ENCODE data around the gene RBBP9. TPM values are rescaled to one million over a fixed set of nuclear protein-coding genes. Genes with fewer than 3 reads are reported as not detected.
"Not testable (repeated sequence)": the region's sequence is repeated elsewhere in the genome, so short reads cannot be mapped to it uniquely, and the experiment has no call there.

The RBBP9 gene
- total RNA-seq, 1 experiment from 2014 or later: 11.1 TPM

- Histone ChIP-seq H3K27ac (ENCODE audit: low read length) (no peak overlapping the region), H3K36me3 (ENCODE audit: control insufficient read depth, insufficient read depth, low read length) (peaks cover 24% of the 10 kb centered on the region), H3K4me1 (ENCODE audit: control insufficient read depth, insufficient read depth, low read length) (no peaks in the 10 kb centered on the region), H3K27me3 (ENCODE audit: control insufficient read depth, insufficient read depth, low read length) (no peaks in the 10 kb centered on the region), H3K4me3 (ENCODE audit: low read depth in 2 of 2, low read length in 2 of 2) (no peak overlapping the region), H3K9me3 (ENCODE audit: control insufficient read depth, insufficient read depth, low read depth, low read length) (no peaks in the 10 kb centered on the region)
- in situ Hi-C loops (cut with HindIII; ENCODE audit: low pct_unique_long_range_greater_than_20kb, low sequenced_read_pairs) (no loop called here), intact Hi-C loops (cut with micrococcal nuclease; ENCODE audit: unreplicated experiment) (no loop called here)
- BruUV-seq (replicated peaks): no TSS peak
- ATAC-seq (no peak), DNase-seq (ENCODE audit: low read depth, low spot score) (no peak)
- TF ChIP-seq TCF7L2 (IDR thresholded peaks at IDR 0.05; ENCODE audit: low read depth, low read length): no peak
- no peak for TF ChIP-seq CTCF (IDR thresholded peaks at IDR 0.05)
- TF ChIP-seq REST (IDR thresholded peaks at IDR 0.05; ENCODE audit: insufficient read depth in 1 of 2, low read depth in 2 of 2, low read length in 1 of 2): no peak
- TF ChIP-seq POLR2AphosphoS5 (IDR thresholded peaks at IDR 0.05; ENCODE audit: low read depth, low read length): no peak
- TF ChIP-seq SIN3A (IDR thresholded peaks at IDR 0.05; ENCODE audit: borderline replicate concordance, insufficient read depth, low read depth, low read length): no peak
- CTCF ChIA-PET: interaction anchor here (0.7 kb wide), 1 partner anchor 1414 kb away, joined by 5 read pairs; no protein-coding TSS in a partner anchor
- POLR2A ChIA-PET: no interaction called here
These were observed 26.0 kb upstream of the RBBP9 start for GRCh38 chr20:18523066-18523465.

GRCh38 chr20:18522066-18522465 is 25.0 kb upstream of the RBBP9 start:
- H3K4me3 ChIP-seq (ENCODE audit: low read depth in 2 of 2, low read length in 2 of 2); H3K9me3 ChIP-seq (ENCODE audit: control insufficient read depth, insufficient read depth, low read depth, low read length); H3K4me1 ChIP-seq (ENCODE audit: control insufficient read depth, insufficient read depth, low read length); BruUV-seq (replicated peaks); in situ Hi-C loops (cut with HindIII; ENCODE audit: low pct_unique_long_range_greater_than_20kb, low sequenced_read_pairs); DNase-seq (ENCODE audit: low read depth, low spot score); intact Hi-C loops (cut with micrococcal nuclease; ENCODE audit: unreplicated experiment); ATAC-seq; H3K27ac ChIP-seq (ENCODE audit: low read length); CTCF ChIA-PET; H3K27me3 ChIP-seq (ENCODE audit: control insufficient read depth, insufficient read depth, low read length): not testable (repeated sequence)
- POLR2A ChIA-PET: interaction anchor here (0.6 kb wide), 1 partner anchor 1179 kb away, joined by 7 read pairs; no protein-coding TSS in a partner anchor
- peaks cover 24% of the 10 kb centered on the region for H3K36me3 ChIP-seq (ENCODE audit: control insufficient read depth, insufficient read depth, low read length)

- peaks cover 16% of the 10 kb centered on the region for H3K36me3 ChIP-seq (ENCODE audit: control insufficient read depth, insufficient read depth, low read length)
- H3K9me3 ChIP-seq (ENCODE audit: control insufficient read depth, insufficient read depth, low read depth, low read length): no peaks in the 10 kb centered on the region
- H3K27ac ChIP-seq (ENCODE audit: low read length): no peak overlapping the region
- TF ChIP-seq POLR2AphosphoS5 (IDR thresholded peaks at IDR 0.05; ENCODE audit: low read depth, low read length) (no peak), REST (IDR thresholded peaks at IDR 0.05; ENCODE audit: insufficient read depth in 1 of 2, low read depth in 2 of 2, low read length in 1 of 2) (no peak), TCF7L2 (IDR thresholded peaks at IDR 0.05; ENCODE audit: low read depth, low read length) (no peak), CTCF (IDR thresholded peaks at IDR 0.05) (no peak), SIN3A (IDR thresholded peaks at IDR 0.05; ENCODE audit: borderline replicate concordance, insufficient read depth, low read depth, low read length) (no peak)
- in situ Hi-C loops (cut with HindIII; ENCODE audit: low pct_unique_long_range_greater_than_20kb, low sequenced_read_pairs) (no loop called here), intact Hi-C loops (cut with micrococcal nuclease; ENCODE audit: unreplicated experiment) (no loop called here)
- DNase-seq (ENCODE audit: low read depth, low spot score): no peak
- ChIA-PET CTCF (no interaction called here), POLR2A (interaction anchor here (0.7 kb wide), 1 partner anchor 107 kb away, joined by 3 read pairs; no protein-coding TSS in a partner anchor)
- no peaks in the 10 kb centered on the region for H3K4me1 ChIP-seq (ENCODE audit: control insufficient read depth, insufficient read depth, low read length)
- H3K4me3 ChIP-seq (ENCODE audit: low read depth in 2 of 2, low read length in 2 of 2): no peak overlapping the region
- no TSS peak for BruUV-seq (replicated peaks)
- no peak for ATAC-seq
- H3K27me3 ChIP-seq (ENCODE audit: control insufficient read depth, insufficient read depth, low read length): no peaks in the 10 kb centered on the region
These were observed 18.9 kb upstream of the RBBP9 start for GRCh38 chr20:18515973-18516372.
